Gastroesophageal sphincter (tissue), 4 donors: ENCODE results near the gene COX15. TPM values are rescaled to one million over a fixed set of nuclear protein-coding genes. Genes with fewer than 3 reads are reported as not detected.
"Not testable (repeated sequence)": the region's sequence is repeated elsewhere in the genome, so short reads cannot be mapped to it uniquely, and the experiment has no call there.

Source experiments
- ATAC-seq: fragments of 150-250 bp; one replicate; pipeline ENCODE4 v1.9.1; 2016; ENCODE audit warnings: mild to moderate bottlenecking, moderate library complexity
- H3K27ac ChIP-seq, 4 donors: fragments of 200-600 bp; sonication (generic) in 3 of 4; 1 replicate in 3 of 4; 2 replicates in 1 of 4; pipeline ENCODE4 v1.5.1; 2016 to 2019
- H3K27me3 ChIP-seq: fragments of 200-600 bp; sonication (generic); one replicate; pipeline ENCODE4 v1.5.1; 2019
- H3K36me3 ChIP-seq, 2 donors: fragments of 200-600 bp; sonication (generic); one replicate each; pipeline ENCODE4 v1.5.1; 2019; ENCODE audit warnings: control low read depth in 1 of 2
- H3K4me1 ChIP-seq, 3 donors: fragments of 200-600 bp; sonication (generic); 1 replicate in 2 of 3; 2 replicates in 1 of 3; pipeline ENCODE4 v1.5.1; 2016 to 2019; ENCODE audit warnings: control low read depth in 2 of 3
- H3K4me3 ChIP-seq, 2 donors: fragments of 200-600 bp; sonication (generic); one replicate each; pipeline ENCODE4 v1.5.1; 2019; ENCODE audit warnings: mild to moderate bottlenecking in 1 of 2, moderate library complexity in 1 of 2
- H3K9me3 ChIP-seq, 3 donors: fragments of 200-600 bp; sonication (generic); one replicate each; pipeline ENCODE4 v1.5.1; 2017 to 2019; ENCODE audit warnings: control low read depth in 2 of 3
- CTCF ChIP-seq, 4 experiments: fragments of 200-600 bp in 2 of 4; fragments of 450-650 bp in 2 of 4; sonication (generic) in 1 of 4; IDR thresholded peaks; one replicate each; pipeline ENCODE4 v1.5.1; 2017 to 2019; ENCODE audit warnings: antibody characterized with exemption in 4 of 4, mild to moderate bottlenecking in 2 of 4, moderate library complexity in 2 of 4
- EP300 ChIP-seq: sonication (generic); formaldehyde crosslinking; IDR thresholded peaks from one replicate; pipeline ENCODE4 v1.6.1; 2017; ENCODE audit warnings: antibody characterized with exemption, mild to moderate bottlenecking
- POLR2A ChIP-seq, 2 donors: fragments of 450-650 bp; IDR thresholded peaks; one replicate each; pipeline ENCODE4 v1.6.1; 2017; ENCODE audit warnings: antibody characterized with exemption in 2 of 2, mild to moderate bottlenecking in 2 of 2, moderate library complexity in 1 of 2
- POLR2AphosphoS5 ChIP-seq: sonication (generic); formaldehyde crosslinking; IDR thresholded peaks from one replicate; pipeline ENCODE4 v1.6.1; 2017; ENCODE audit warnings: antibody characterized with exemption
- WGBS, 2 donors: methylation state at CpG; one replicate each; pipeline ENCODE4 v1.1.5; 2018; ENCODE audit warnings: low coverage in 1 of 2; 5-methylcytosine and 5-hydroxymethylcytosine counted together
- total RNA-seq, 4 donors: library from RNA; depleted of rRNA; stranded (reverse); fragments of >200 nt; gene quantifications; one replicate each; pipeline ENCODE4 v1.1.0, GENCODE V29; 2016

The COX15 gene
- total RNA-seq, 4 donors from 2014 or later = 25.6 to 32.6 (median 29.3) TPM

- H3K27me3 ChIP-seq = no peaks in the 10 kb centered on the region
- no peak for ATAC-seq
- no peak overlapping the region for H3K27ac ChIP-seq
- H3K9me3 ChIP-seq = peaks cover 0 to 21% (median 0%) of the 10 kb centered on the region in 3 donors
- 49 to 70% methylated on average over 2 of the region's 2 CpGs for WGBS, 2 donors
- peaks cover 0 to 5% (median 0%) of the 10 kb centered on the region in 3 donors for H3K4me1 ChIP-seq
- H3K4me3 ChIP-seq = no peak overlapping the region
- peaks cover 15 to 100% of the 10 kb centered on the region in 2 donors for H3K36me3 ChIP-seq
- no peak for TF ChIP-seq CTCF (IDR thresholded peaks at IDR 0.05)
- TF ChIP-seq POLR2AphosphoS5 = no peak
- TF ChIP-seq EP300 = no peak
- no peak for TF ChIP-seq POLR2A (IDR thresholded peaks at IDR 0.05)
These were observed 10.8 kb upstream of the COX15 start for GRCh38 chr10:99742701-99743100.

GRCh38 chr10:99742254-99742653 lies 10.3 kb upstream of the COX15 start:
- Histone ChIP-seq H3K4me3 (no peak overlapping the region), H3K27ac (no peak overlapping the region), H3K4me1 (peaks cover 0 to 5% (median 0%) of the 10 kb centered on the region in 3 donors), H3K36me3 (peaks cover 11 to 100% of the 10 kb centered on the region in 2 donors), H3K9me3 (peaks cover 0 to 21% (median 0%) of the 10 kb centered on the region in 3 donors), H3K27me3 (no peaks in the 10 kb centered on the region)
- no peak for ATAC-seq
- TF ChIP-seq CTCF (IDR thresholded peaks at IDR 0.05) = no peak
- TF ChIP-seq POLR2A (IDR thresholded peaks at IDR 0.05) = no peak
- TF ChIP-seq POLR2AphosphoS5 = no peak
- TF ChIP-seq EP300 = no peak

GRCh38 chr10:99740933-99741559 lies 9.1 kb upstream of the COX15 start:
- Histone ChIP-seq H3K27me3 (no peaks in the 10 kb centered on the region), H3K27ac (no peak overlapping the region), H3K9me3 (peaks cover 0 to 21% (median 0%) of the 10 kb centered on the region in 3 donors), H3K36me3 (peaks cover 11 to 100% of the 10 kb centered on the region in 2 donors), H3K4me1 (peaks cover 0 to 5% (median 0%) of the 10 kb centered on the region in 3 donors), H3K4me3 (no peak overlapping the region)
- no peak for TF ChIP-seq EP300
- TF ChIP-seq POLR2A (IDR thresholded peaks at IDR 0.05) = no peak
- WGBS, 2 donors = 92 to 93% methylated on average over 3 of the region's 3 CpGs
- ATAC-seq = no peak

GRCh38 chr10:99740260-99740659 lies 8.3 kb upstream of the COX15 start:
- no peak for ATAC-seq
- Histone ChIP-seq H3K27me3 (no peaks in the 10 kb centered on the region), H3K9me3 (peaks cover 0 to 21% (median 0%) of the 10 kb centered on the region in 3 donors), H3K4me3 (no peak overlapping the region), H3K27ac (no peak overlapping the region), H3K4me1 (peaks cover 0 to 5% (median 0%) of the 10 kb centered on the region in 3 donors), H3K36me3 (peaks cover 11 to 92% of the 10 kb centered on the region in 2 donors)
- 90 to 96% methylated on average over 2 of the region's 2 CpGs for WGBS, 2 donors
- TF ChIP-seq POLR2A (IDR thresholded peaks at IDR 0.05) = no peak
- TF ChIP-seq POLR2AphosphoS5 = no peak
- no peak for TF ChIP-seq CTCF (IDR thresholded peaks at IDR 0.05)
- TF ChIP-seq EP300 = no peak

- H3K4me1 ChIP-seq = peaks cover 0 to 36% (median 7%) of the 10 kb centered on the region in 3 donors
- WGBS, 2 donors = 90 to 95% methylated on average over 4 to 7 of the region's 10 CpGs
- peaks cover 0 to 35% of the 10 kb centered on the region in 2 donors for H3K36me3 ChIP-seq
- not testable (repeated sequence) for H3K9me3 ChIP-seq, H3K27ac ChIP-seq, ATAC-seq, H3K4me3 ChIP-seq, H3K27me3 ChIP-seq
These were observed 2.2 kb upstream of the COX15 start for GRCh38 chr10:99734111-99734510.

GRCh38 chr10:99733366-99733765 lies 1.4 kb upstream of the COX15 start:
- peak overlapping the region in 1 of 2 donors; percentile 87 for H3K4me3 ChIP-seq
- H3K27ac ChIP-seq = peak overlapping the region in 1 of 4 donors; percentile 95
- H3K27me3 ChIP-seq = no peaks in the 10 kb centered on the region
- no peaks in the 10 kb centered on the region for H3K9me3 ChIP-seq
- 70 to 76% methylated on average over 8 of the region's 8 CpGs for WGBS, 2 donors
- no peak for ATAC-seq
- TF ChIP-seq POLR2AphosphoS5 = no peak
- no peak for TF ChIP-seq POLR2A (IDR thresholded peaks at IDR 0.05)
- TF ChIP-seq CTCF (IDR thresholded peaks at IDR 0.05) = no peak
- TF ChIP-seq EP300 = no peak
- H3K4me1 ChIP-seq = peaks cover 0 to 36% (median 7%) of the 10 kb centered on the region in 3 donors
- H3K36me3 ChIP-seq = peaks cover 0 to 35% of the 10 kb centered on the region in 2 donors
